Ishikawa (cell line): ENCODE results near the gene CYYR1.

Experiments
- CEBPB ChIP-seq: IDR thresholded peaks from 2 replicates; pipeline ENCODE4 v1.6.1; 2012
- CREB1 ChIP-seq: IDR thresholded peaks from 2 replicates; pipeline ENCODE4 v1.6.1; 2012; ENCODE audit warnings: low read depth
- EGR1 ChIP-seq: IDR thresholded peaks from 2 replicates; pipeline ENCODE4 v1.6.1; 2012
- EP300 ChIP-seq: IDR thresholded peaks from 2 replicates; pipeline ENCODE4 v1.6.1; 2012; ENCODE audit warnings: borderline replicate concordance
- FOXM1 ChIP-seq: IDR thresholded peaks from 2 replicates; pipeline ENCODE4 v1.6.1; 2012; ENCODE audit warnings: low read depth, borderline replicate concordance
- MAX ChIP-seq: IDR thresholded peaks from 2 replicates; pipeline ENCODE4 v1.6.1; 2012
- NFIC ChIP-seq: IDR thresholded peaks from 2 replicates; pipeline ENCODE4 v1.6.1; 2012
- RAD21 ChIP-seq: IDR thresholded peaks from 2 replicates; pipeline ENCODE4 v1.6.1; 2012; ENCODE audit warnings: low read depth
- REST ChIP-seq: IDR thresholded peaks from 2 replicates; pipeline ENCODE4 v1.6.1; 2012; ENCODE audit warnings: low read depth, mild to moderate bottlenecking
- TAF1 ChIP-seq: IDR thresholded peaks from 2 replicates; pipeline ENCODE4 v1.6.1; 2012; ENCODE audit warnings: low read depth, mild to moderate bottlenecking
- TCF12 ChIP-seq: IDR thresholded peaks from 2 replicates; pipeline ENCODE4 v1.6.1; 2012; ENCODE audit warnings: low read depth
- TEAD4 ChIP-seq: IDR thresholded peaks from 2 replicates; pipeline ENCODE4 v1.6.1; 2012
- USF1 ChIP-seq: IDR thresholded peaks from 2 replicates; pipeline ENCODE4 v1.6.1; 2012
- YY1 ChIP-seq: IDR thresholded peaks from 2 replicates; pipeline ENCODE4 v1.6.1; 2012; ENCODE audit warnings: low read depth
- ZBTB7A ChIP-seq: IDR thresholded peaks from 2 replicates; pipeline ENCODE4 v1.6.1; 2012; ENCODE audit warnings: low read depth

Gene CYYR1

GRCh38 chr21:26555540-26556146, 17.4 kb downstream of the CYYR1 start:
- TF ChIP-seq TEAD4: no peak
- no peak for TF ChIP-seq TAF1
- TF ChIP-seq CEBPB: no peak
- TF ChIP-seq CREB1: no peak
- TF ChIP-seq MAX: no peak
- no peak for TF ChIP-seq ZBTB7A
- TF ChIP-seq EP300: no peak
- no peak for TF ChIP-seq RAD21
- TF ChIP-seq YY1: no peak
- TF ChIP-seq TCF12: no peak
- no peak for TF ChIP-seq FOXM1
- TF ChIP-seq USF1: no peak
- TF ChIP-seq REST: no peak
- TF ChIP-seq NFIC: no peak

- TF ChIP-seq ZBTB7A (no peak), MAX (no peak), YY1 (no peak), USF1 (no peak), EGR1 (no peak), CEBPB (no peak), NFIC (no peak), CREB1 (no peak), RAD21 (no peak), TAF1 (no peak), TEAD4 (no peak)
Measured at GRCh38 chr21:26554365-26554764, 18.7 kb downstream of the CYYR1 start.

GRCh38 chr21:26553898-26554297, 19.2 kb downstream of the CYYR1 start:
- TF ChIP-seq TCF12 (no peak), ZBTB7A (no peak), YY1 (no peak), EP300 (no peak), MAX (no peak)

GRCh38 chr21:26550326-26550725, 22.8 kb downstream of the CYYR1 start:
- TF ChIP-seq YY1 (no peak), EP300 (peak; percentile 83), EGR1 (no peak), ZBTB7A (no peak), FOXM1 (no peak; the same call in 1 of the 2 replicates), REST (no peak), TEAD4 (peak; percentile 53), CREB1 (no peak), RAD21 (no peak), USF1 (no peak), CEBPB (peak; percentile 96), MAX (0 out of 2 replicates have a peak, but pooled peaks have one; percentile 19), NFIC (peak; percentile 57), TCF12 (peak; percentile 78; the same call in 1 of the 2 replicates), TAF1 (no peak)

GRCh38 chr21:26546446-26547097, 26.5 kb downstream of the CYYR1 start:
- TF ChIP-seq EGR1: no peak
- no peak for TF ChIP-seq USF1
- no peak for TF ChIP-seq ZBTB7A
- TF ChIP-seq FOXM1: no peak
- TF ChIP-seq NFIC: no peak
- no peak for TF ChIP-seq MAX
- no peak for TF ChIP-seq TEAD4
- no peak for TF ChIP-seq TCF12
- no peak for TF ChIP-seq YY1
- TF ChIP-seq CEBPB: no peak
- TF ChIP-seq TAF1: no peak
- TF ChIP-seq RAD21: no peak
- TF ChIP-seq EP300: no peak
- no peak for TF ChIP-seq CREB1
- TF ChIP-seq REST: no peak
